RWPE1 (cell line): ENCODE results near the gene C2orf76.

Source experiments
- CTCF ChIA-PET: fragments of 350-600 bp; sonication (Branson Sonifier 250); formaldehyde crosslinking; extraction: SDS; loops from one replicate; lab custom pipeline; 2021; lab: Yijun Ruan, JAX
- POLR2A ChIA-PET: fragments of 400-600 bp; formaldehyde crosslinking; extraction: SDS; loops from one replicate; lab custom pipeline; 2020; ENCODE audit warnings: antibody characterized with exemption; ENCODE audit not compliant: low non-redundant PET; lab: Yijun Ruan, JAX
- DNase-seq: peaks from one replicate; pipeline ENCODE4 v3.0.0; 2012; ENCODE audit warnings: low spot score
- H3K27ac ChIP-seq: fragments of 450-650 bp; 2 replicates; pipeline ENCODE4 v1.5.1; 2017
- TF ChIP-seq, protein P1 (sequence below): fragments of 450-650 bp; conservative IDR thresholded peaks from 2 replicates; pipeline ENCODE4 v1.5.1; 2017; ENCODE audit warnings: low read depth, mild to moderate bottlenecking

The C2orf76 gene

DNA sequence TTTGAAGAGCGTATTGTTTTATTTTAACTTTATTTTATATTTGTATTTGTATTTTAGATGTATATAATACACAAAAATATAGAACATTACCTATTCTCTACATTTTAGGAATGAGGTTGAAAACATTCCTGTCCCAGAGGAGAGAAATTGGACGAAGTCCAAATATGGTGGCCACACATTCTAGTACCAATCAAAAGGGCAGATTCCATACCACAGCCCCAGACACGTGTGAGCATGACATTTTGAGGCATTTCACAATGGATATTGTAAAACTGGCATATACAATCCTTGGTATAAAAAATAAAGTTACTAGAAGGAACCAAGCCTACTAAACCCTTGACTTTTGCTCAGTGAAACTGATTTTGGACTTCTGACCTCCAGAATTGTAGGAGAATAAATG, 50.6 kb downstream of the C2orf76 start:
- DNase-seq = no peak
- H3K27ac ChIP-seq = no peak overlapping the region
- POLR2A ChIA-PET = no interaction called here
- TF ChIP-seq, protein P1, sequence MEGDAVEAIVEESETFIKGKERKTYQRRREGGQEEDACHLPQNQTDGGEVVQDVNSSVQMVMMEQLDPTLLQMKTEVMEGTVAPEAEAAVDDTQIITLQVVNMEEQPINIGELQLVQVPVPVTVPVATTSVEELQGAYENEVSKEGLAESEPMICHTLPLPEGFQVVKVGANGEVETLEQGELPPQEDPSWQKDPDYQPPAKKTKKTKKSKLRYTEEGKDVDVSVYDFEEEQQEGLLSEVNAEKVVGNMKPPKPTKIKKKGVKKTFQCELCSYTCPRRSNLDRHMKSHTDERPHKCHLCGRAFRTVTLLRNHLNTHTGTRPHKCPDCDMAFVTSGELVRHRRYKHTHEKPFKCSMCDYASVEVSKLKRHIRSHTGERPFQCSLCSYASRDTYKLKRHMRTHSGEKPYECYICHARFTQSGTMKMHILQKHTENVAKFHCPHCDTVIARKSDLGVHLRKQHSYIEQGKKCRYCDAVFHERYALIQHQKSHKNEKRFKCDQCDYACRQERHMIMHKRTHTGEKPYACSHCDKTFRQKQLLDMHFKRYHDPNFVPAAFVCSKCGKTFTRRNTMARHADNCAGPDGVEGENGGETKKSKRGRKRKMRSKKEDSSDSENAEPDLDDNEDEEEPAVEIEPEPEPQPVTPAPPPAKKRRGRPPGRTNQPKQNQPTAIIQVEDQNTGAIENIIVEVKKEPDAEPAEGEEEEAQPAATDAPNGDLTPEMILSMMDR = no peak
- CTCF ChIA-PET = no interaction called here

DNA sequence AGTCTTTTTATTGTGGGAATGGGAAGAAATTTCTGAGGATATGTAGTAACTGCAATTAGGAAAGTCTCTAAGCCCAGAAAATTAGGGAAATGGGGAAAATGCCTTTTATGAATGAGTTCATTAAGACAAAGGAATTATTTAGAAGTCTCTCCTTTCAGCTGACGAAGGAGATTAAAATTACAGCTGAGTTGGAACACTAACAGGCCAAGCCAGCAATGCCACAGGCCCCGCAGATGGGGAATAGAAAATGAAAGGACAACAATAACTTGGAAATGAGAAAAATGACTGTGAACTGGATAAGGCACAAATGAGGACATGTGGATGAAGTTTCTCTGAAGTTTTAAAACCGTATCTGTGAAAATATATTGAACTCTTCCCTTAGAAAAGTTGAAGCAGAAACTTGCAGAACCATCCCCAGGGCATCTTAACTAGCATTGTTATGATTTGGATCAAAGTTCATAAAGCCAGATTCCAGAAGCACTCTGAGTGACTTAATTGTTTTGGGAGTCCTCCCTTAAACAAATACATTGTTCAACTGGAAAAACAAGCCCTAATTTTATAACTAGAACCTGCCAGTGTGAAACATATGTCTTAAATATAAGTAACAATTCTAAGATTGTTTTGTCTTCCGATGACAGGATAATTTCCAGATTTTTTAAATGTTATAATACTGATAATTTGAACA, 51.3 kb downstream of the C2orf76 start:
- POLR2A ChIA-PET = no interaction called here
- CTCF ChIA-PET = no interaction called here
- no peak overlapping the region for H3K27ac ChIP-seq
- DNase-seq = no peak
- TF ChIP-seq, protein P1 = no peak

DNA sequence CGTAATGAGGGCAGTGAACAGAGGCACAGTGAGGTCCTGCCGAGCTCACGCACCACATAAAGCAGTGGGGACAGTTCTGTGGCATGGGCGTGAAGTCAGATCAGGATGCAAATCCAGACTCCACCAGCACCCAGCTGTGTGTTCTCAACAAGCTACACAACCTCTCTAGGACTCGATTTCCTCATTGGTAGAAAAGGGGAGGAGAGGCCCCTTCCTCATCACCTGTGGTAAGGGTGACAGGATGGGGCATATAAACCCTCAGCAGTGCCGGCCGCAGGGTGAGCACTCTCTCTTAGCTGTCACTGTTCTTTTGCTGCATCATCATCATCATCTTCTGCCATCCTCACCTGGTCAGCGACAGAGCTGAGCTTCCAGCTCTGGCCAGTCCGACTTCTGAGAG, 54.8 kb downstream of the C2orf76 start:
- DNase-seq = no peak
- POLR2A ChIA-PET = no interaction called here
- TF ChIP-seq, protein P1 = no peak
- no peak overlapping the region for H3K27ac ChIP-seq
- CTCF ChIA-PET = interaction anchor here (1.5 kb wide), 1 partner anchor 430 kb away, joined by 5 read pairs; no protein-coding TSS in a partner anchor

DNA sequence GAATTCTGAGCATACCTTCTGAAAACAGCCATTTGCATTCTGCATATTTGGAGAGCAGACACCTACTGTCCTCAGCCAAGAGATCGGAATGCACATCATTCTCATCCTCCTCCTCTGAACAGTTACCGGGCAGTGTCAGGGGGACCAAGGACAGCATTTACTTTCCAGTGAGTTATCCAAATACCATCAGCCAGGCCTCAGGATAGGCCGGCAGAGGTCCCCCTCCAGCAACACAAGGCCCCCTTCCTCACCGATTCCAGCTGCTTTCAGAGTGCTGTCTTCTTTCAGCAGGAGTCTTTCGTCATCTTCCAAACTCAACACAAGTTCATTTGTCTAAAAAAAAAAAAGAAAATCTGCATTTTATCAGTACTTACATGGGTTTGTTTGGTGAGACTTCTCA, 55.3 kb downstream of the C2orf76 start:
- TF ChIP-seq, protein P1 = no peak
- no peak overlapping the region for H3K27ac ChIP-seq
- DNase-seq = no peak
- ChIA-PET CTCF (interaction anchor here (0.5 to 1.5 kb wide), 2 partner anchors 410 to 429 kb away, joined by 3 to 5 read pairs; no protein-coding TSS in a partner anchor), POLR2A (no interaction called here)

DNA sequence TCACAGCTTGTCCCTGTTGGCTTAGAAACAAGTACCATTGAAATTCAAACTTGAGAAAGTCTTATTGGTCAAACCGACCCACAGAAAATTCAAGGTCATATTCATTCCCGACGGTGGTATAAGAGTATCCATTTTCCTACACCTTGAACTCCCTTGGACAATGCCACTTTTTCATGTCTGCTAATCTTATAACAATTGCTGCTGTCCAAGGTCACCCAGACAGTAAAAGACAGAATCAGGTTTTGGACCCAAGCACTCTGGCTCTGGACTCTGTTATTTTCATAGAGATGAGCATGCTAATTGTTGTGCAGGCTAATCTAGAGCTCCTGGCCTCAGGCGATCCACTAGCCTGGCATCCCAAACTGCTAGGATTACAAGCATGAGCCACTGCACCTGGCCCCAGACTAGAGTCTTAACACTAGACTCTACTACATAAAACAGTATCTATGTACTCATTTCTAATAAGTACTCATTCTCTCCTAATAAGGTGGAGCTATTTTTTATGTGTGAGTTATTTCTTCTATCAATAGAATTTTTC, 57.8 kb downstream of the C2orf76 start:
- no peak overlapping the region for H3K27ac ChIP-seq
- TF ChIP-seq, protein P1 = no peak
- POLR2A ChIA-PET = no interaction called here
- CTCF ChIA-PET = interaction anchor here (1.5 kb wide), 1 partner anchor 17 kb away, joined by 4 read pairs; no protein-coding TSS in a partner anchor
- DNase-seq = no peak

DNA sequence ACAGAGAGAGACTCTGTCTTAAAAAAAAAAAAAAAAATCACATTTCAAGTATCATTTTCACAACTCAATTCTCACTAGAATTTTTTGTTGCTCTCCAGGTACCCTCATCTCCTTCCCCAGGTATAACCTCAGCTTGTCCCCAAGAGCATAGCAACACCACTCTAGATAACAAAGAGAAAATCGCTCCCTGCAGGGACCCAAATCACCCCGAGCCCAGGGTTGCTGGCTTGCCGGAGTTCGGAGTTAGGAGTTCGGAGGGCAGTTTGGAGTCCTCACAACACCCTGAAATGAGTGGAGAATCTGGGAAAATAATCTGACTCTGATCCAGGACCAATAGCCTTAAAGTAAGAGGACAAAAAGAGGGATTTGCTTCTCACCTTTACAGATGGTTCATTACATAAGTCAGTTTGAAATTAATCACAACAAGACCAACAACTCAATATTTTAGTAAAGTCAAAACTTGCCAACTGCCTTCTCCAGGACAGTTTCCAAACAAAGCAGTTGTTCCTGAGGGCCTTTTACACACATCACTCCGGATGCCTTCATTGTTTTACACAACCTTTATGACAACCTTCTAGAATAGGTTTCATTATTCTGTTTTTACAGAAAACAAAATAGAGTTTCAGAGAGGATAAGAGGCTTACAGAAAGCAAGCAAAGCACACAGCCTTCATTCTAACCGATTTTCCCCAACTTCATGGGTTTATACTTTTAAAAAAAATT, 59.1 kb downstream of the C2orf76 start:
- CTCF ChIA-PET = no interaction called here
- DNase-seq = no peak
- TF ChIP-seq, protein P1 = no peak
- POLR2A ChIA-PET = no interaction called here
- no peak overlapping the region for H3K27ac ChIP-seq
